HepG2 (cell line): ENCODE data around the gene CAND2. TPM values are rescaled to one million over a fixed set of nuclear protein-coding genes. Genes with fewer than 3 reads are reported as not detected.
A peak's percentile ranks its signal among the peaks of the same experiment; 100 is the strongest.

Experiments
- ATAC-seq: fragments of 200-7000 bp; cut with Tn5 transposase; 3 replicates; pipeline ENCODE4 v1.9.1; 2020; ENCODE audit warnings: mild to moderate bottlenecking, moderate library complexity
- BruUV-seq: library from RNA; stranded (reverse); fragments of 400-500 nt; replicated peaks from 2 replicates; lab custom pipeline; 2021; lab: Mats Ljungman, UMichigan
- CTCF ChIA-PET: fragments of 300-600 bp; formaldehyde crosslinking; extraction: SDS; loops from one replicate; lab custom pipeline; 2021; ENCODE audit warnings: low total read pairs, inconsistent platforms, low intra/inter-chr PET ratio; lab: Yijun Ruan, JAX
- POLR2A ChIA-PET: fragments of 350-600 bp; sonication (Branson Sonifier 250); formaldehyde crosslinking; loops from one replicate; lab custom pipeline; 2020; ENCODE audit warnings: antibody characterized with exemption, inconsistent platforms; lab: Yijun Ruan, JAX
- DNase-seq: peaks from one replicate; pipeline ENCODE4 v3.0.0-alpha.2; 2015; ENCODE audit warnings: low spot score
- FAIRE-seq: peaks from 3 replicates; lab custom pipeline; 2011; peaks lifted over from hg19 to GRCh38; lab: Jason Lieb, UNC
- H2AFZ ChIP-seq: one replicate; pipeline ENCODE4 v1.6.1; 2011; ENCODE audit warnings: low read length, inconsistent platforms
- H3K27ac ChIP-seq: fragments of 300-600 bp; 3 replicates; pipeline ENCODE4 v1.8.0; 2011; ENCODE audit warnings: mixed run types, mild to moderate bottlenecking, mixed read lengths, low read length, inconsistent platforms; ENCODE audit not compliant: insufficient read depth; ENCODE audit errors: extremely low read length
- H3K27me3 ChIP-seq, 2 experiments: fragments of 200-600 bp in 1 of 2; 2 replicates in 1 of 2; 3 replicates in 1 of 2; pipeline versions ENCODE4 v1.6.0 to v1.8.0; 2011; ENCODE audit warnings: low read length in 2 of 2, mild to moderate bottlenecking in 2 of 2, moderate library complexity in 2 of 2, inconsistent platforms in 1 of 2; ENCODE audit not compliant: insufficient read depth in 2 of 2, control insufficient read depth in 1 of 2
- H3K36me3 ChIP-seq, 2 experiments: fragments of 200-600 bp in 1 of 2; replicated peaks in 1 of 2; 2 replicates in 1 of 2; 3 replicates in 1 of 2; pipeline versions ENCODE4 v1.5.1 to v1.8.0; 2011; ENCODE audit warnings: low read length in 2 of 2, inconsistent platforms in 1 of 2; ENCODE audit not compliant: insufficient read depth in 2 of 2, control insufficient read depth in 1 of 2
- H3K4me1 ChIP-seq: 2 replicates; pipeline ENCODE4 v1.5.1; 2012; ENCODE audit warnings: low read length, inconsistent platforms; ENCODE audit not compliant: insufficient read depth
- H3K4me2 ChIP-seq: 2 replicates; pipeline ENCODE4 v1.6.0; 2011; ENCODE audit warnings: low read depth, low read length, inconsistent platforms
- H3K4me3 ChIP-seq, 3 experiments: fragments of 200-600 bp in 1 of 3; sonication (generic), shearing (Covaris generic) in 1 of 3; replicated peaks in 1 of 3; 2 replicates each; pipeline ENCODE4 v1.5.1; 2011 to 2016; ENCODE audit warnings: low read length in 3 of 3, inconsistent platforms in 2 of 3, low read depth in 2 of 3, mild to moderate bottlenecking in 2 of 3, control low read depth in 1 of 3, mixed read lengths in 1 of 3; ENCODE audit not compliant: insufficient read depth in 1 of 3
- H3K79me2 ChIP-seq: one replicate; pipeline ENCODE4 v1.6.1; 2011; ENCODE audit warnings: low read length, inconsistent platforms; ENCODE audit not compliant: insufficient read depth
- H3K9ac ChIP-seq: 2 replicates; pipeline ENCODE4 v1.6.0; 2011; ENCODE audit warnings: mild to moderate bottlenecking, low read depth, low read length, inconsistent platforms; ENCODE audit not compliant: insufficient read depth
- H3K9me3 ChIP-seq: 2 replicates; pipeline ENCODE4 v1.5.1; 2012; ENCODE audit warnings: mild to moderate bottlenecking, low read length
- H4K20me1 ChIP-seq: 2 replicates; pipeline ENCODE4 v1.6.0; 2011; ENCODE audit warnings: inconsistent platforms, mild to moderate bottlenecking, low read length, moderate library complexity; ENCODE audit not compliant: insufficient read depth
- ESRRA ChIP-seq: sonication (generic); formaldehyde crosslinking; IDR thresholded peaks from 2 replicates; pipeline ENCODE4 v1.5.1; 2020; ENCODE audit warnings: mild to moderate bottlenecking, low read depth, missing genetic modification reagents
- PHF8 ChIP-seq: sonication (generic); formaldehyde crosslinking; IDR thresholded peaks from 2 replicates; pipeline ENCODE4 v1.5.0; 2020; ENCODE audit warnings: missing genetic modification reagents
- POLR2AphosphoS2 ChIP-seq: IDR thresholded peaks from 2 replicates; pipeline ENCODE4 v1.6.1; 2011; ENCODE audit warnings: low read depth, low read length, improper control_type of control experiment
- RFXAP ChIP-seq: sonication (generic); formaldehyde crosslinking; IDR thresholded peaks from 2 replicates; pipeline ENCODE4 v1.4.0; 2020; ENCODE audit warnings: missing genetic modification reagents, borderline replicate concordance
- YEATS2 ChIP-seq: sonication (generic); formaldehyde crosslinking; IDR thresholded peaks from 2 replicates; pipeline ENCODE4 v1.4.0; 2020; ENCODE audit warnings: missing genetic modification reagents, borderline replicate concordance
- ZNF687 ChIP-seq: sonication (generic); formaldehyde crosslinking; IDR thresholded peaks from 2 replicates; pipeline ENCODE4 v1.5.1; 2020; ENCODE audit warnings: mild to moderate bottlenecking, missing genetic modification reagents, moderate library complexity
- WGBS: methylation state at CpG from one replicate; pipeline ENCODE4 v1.1.6; 2017; ENCODE audit warnings: low lambda C conversion rate; 5-methylcytosine and 5-hydroxymethylcytosine counted together
- in situ Hi-C: cut with HindIII; loops from 2 replicates; pipeline ENCODE4 v1.10.0; 2017; ENCODE audit warnings: low pct_unique_long_range_greater_than_20kb; ENCODE audit not compliant: extremely low pct_ligation_motif_present
- intact Hi-C: fragments of 100-400 bp; cut with micrococcal nuclease; formaldehyde crosslinking; loops from one replicate; pipeline ENCODE4 v1.10.0; 2022; ENCODE audit not compliant: unreplicated experiment
- polyA plus RNA-seq, 8 experiments: library from polyadenylated mRNA; depleted of rRNA in 3 of 8; stranded (reverse) in 7 of 8; unstranded in 1 of 8; fragments of >200 nt; fragmentation: Illumina TruSeq in 4 of 8; extraction: Trizol in 4 of 8; gene quantifications; 2 replicates each; pipeline versions ENCODE4 v1.2.1 to v1.2.3, GENCODE V29; 2011 to 2016; ENCODE audit warnings: low read depth in 4 of 8, missing spikeins in 1 of 8, mixed read lengths in 1 of 8; ENCODE audit not compliant: insufficient read depth in 1 of 8
- total RNA-seq, 5 experiments: library from RNA; depleted of rRNA; stranded (reverse); fragments of >200 nt; fragmentation: Illumina TruSeq; extraction: Trizol; gene quantifications; 2 replicates each; pipeline ENCODE4 v1.2.3, GENCODE V29; 2016; ENCODE audit warnings: low read depth in 1 of 5

The CAND2 gene
- total and polyA plus RNA-seq, 2 of the 13 experiments (the other 11 are each of a cell fraction or from before 2014, with no cell fraction given): 0.01 TPM; not detected in 1

- Histone ChIP-seq H3K27me3 (0 out of 5 replicates have a peak, but pooled peaks cover 0 to 3% of the 10 kb centered on the region in 2 experiments), H3K79me2 (no peaks in the 10 kb centered on the region), H3K4me3 (peak overlapping the region in 1 of 3 experiments; percentile 29; a peak in 1 of 6 replicates), H4K20me1 (no peaks in the 10 kb centered on the region), H3K9me3 (no peaks in the 10 kb centered on the region), H3K4me2 (peak overlapping the region; percentile 50), H3K36me3 (no peaks in the 10 kb centered on the region), H2AFZ (no peak overlapping the region), H3K9ac (no peak overlapping the region), H3K27ac (no peak overlapping the region), H3K4me1 (peaks cover 29% of the 10 kb centered on the region)
- no TSS peak for BruUV-seq
- 43% methylated on average over 5 of the region's 8 CpGs for WGBS
- in situ Hi-C loops: no loop called here
- DNase-seq (no peak), ATAC-seq (peak; percentile 26; the same call in 2 of the 3 replicates)
- intact Hi-C loops: no loop called here
- ChIA-PET POLR2A (no interaction called here), CTCF (no interaction called here)
- TF ChIP-seq ESRRA (no peak), YEATS2 (CRISPR knock-in tag) (no peak), RFXAP (no peak), ZNF687 (peak; percentile 40; the same call in 1 of the 2 replicates), PHF8 (no peak), POLR2AphosphoS2 (no peak)
- TF ChIP-seq, all 625 proteins: peak for 1
- no peak for FAIRE-seq
These were observed 36.6 kb upstream of the CAND2 start for GRCh38 chr3:12759693-12760565.
